HepG2 (cell line): ENCODE data around the gene TAMALIN. TPM values are rescaled to one million over a fixed set of nuclear protein-coding genes. Genes with fewer than 3 reads are reported as not detected.
A peak's percentile ranks its signal among the peaks of the same experiment; 100 is the strongest.

ENCODE experiments used
- ATAC-seq: fragments of 200-7000 bp; cut with Tn5 transposase; 3 replicates; pipeline ENCODE4 v1.9.1; 2020; ENCODE audit warnings: mild to moderate bottlenecking, moderate library complexity
- BruUV-seq: library from RNA; stranded (reverse); fragments of 400-500 nt; replicated peaks from 2 replicates; lab custom pipeline; 2021; lab: Mats Ljungman, UMichigan
- CTCF ChIA-PET: fragments of 300-600 bp; formaldehyde crosslinking; extraction: SDS; loops from one replicate; lab custom pipeline; 2021; ENCODE audit warnings: low total read pairs, inconsistent platforms, low intra/inter-chr PET ratio; lab: Yijun Ruan, JAX
- POLR2A ChIA-PET: fragments of 350-600 bp; sonication (Branson Sonifier 250); formaldehyde crosslinking; loops from one replicate; lab custom pipeline; 2020; ENCODE audit warnings: antibody characterized with exemption, inconsistent platforms; lab: Yijun Ruan, JAX
- DNase-seq: peaks from one replicate; pipeline ENCODE4 v3.0.0-alpha.2; 2015; ENCODE audit warnings: low spot score
- FAIRE-seq: peaks from 3 replicates; lab custom pipeline; 2011; peaks lifted over from hg19 to GRCh38; lab: Jason Lieb, UNC
- H2AFZ ChIP-seq: one replicate; pipeline ENCODE4 v1.6.1; 2011; ENCODE audit warnings: low read length, inconsistent platforms
- H3K27ac ChIP-seq: fragments of 300-600 bp; 3 replicates; pipeline ENCODE4 v1.8.0; 2011; ENCODE audit warnings: mixed run types, mild to moderate bottlenecking, mixed read lengths, low read length, inconsistent platforms; ENCODE audit not compliant: insufficient read depth; ENCODE audit errors: extremely low read length
- H3K27me3 ChIP-seq, 2 experiments: fragments of 200-600 bp in 1 of 2; 2 replicates in 1 of 2; 3 replicates in 1 of 2; pipeline versions ENCODE4 v1.6.0 to v1.8.0; 2011; ENCODE audit warnings: low read length in 2 of 2, mild to moderate bottlenecking in 2 of 2, moderate library complexity in 2 of 2, inconsistent platforms in 1 of 2; ENCODE audit not compliant: insufficient read depth in 2 of 2, control insufficient read depth in 1 of 2
- H3K36me3 ChIP-seq, 2 experiments: fragments of 200-600 bp in 1 of 2; replicated peaks in 1 of 2; 2 replicates in 1 of 2; 3 replicates in 1 of 2; pipeline versions ENCODE4 v1.5.1 to v1.8.0; 2011; ENCODE audit warnings: low read length in 2 of 2, inconsistent platforms in 1 of 2; ENCODE audit not compliant: insufficient read depth in 2 of 2, control insufficient read depth in 1 of 2
- H3K4me1 ChIP-seq: 2 replicates; pipeline ENCODE4 v1.5.1; 2012; ENCODE audit warnings: low read length, inconsistent platforms; ENCODE audit not compliant: insufficient read depth
- H3K4me2 ChIP-seq: 2 replicates; pipeline ENCODE4 v1.6.0; 2011; ENCODE audit warnings: low read depth, low read length, inconsistent platforms
- H3K4me3 ChIP-seq, 3 experiments: fragments of 200-600 bp in 1 of 3; sonication (generic), shearing (Covaris generic) in 1 of 3; replicated peaks in 1 of 3; 2 replicates each; pipeline ENCODE4 v1.5.1; 2011 to 2016; ENCODE audit warnings: low read length in 3 of 3, inconsistent platforms in 2 of 3, low read depth in 2 of 3, mild to moderate bottlenecking in 2 of 3, control low read depth in 1 of 3, mixed read lengths in 1 of 3; ENCODE audit not compliant: insufficient read depth in 1 of 3
- H3K79me2 ChIP-seq: one replicate; pipeline ENCODE4 v1.6.1; 2011; ENCODE audit warnings: low read length, inconsistent platforms; ENCODE audit not compliant: insufficient read depth
- H3K9ac ChIP-seq: 2 replicates; pipeline ENCODE4 v1.6.0; 2011; ENCODE audit warnings: mild to moderate bottlenecking, low read depth, low read length, inconsistent platforms; ENCODE audit not compliant: insufficient read depth
- H3K9me3 ChIP-seq: 2 replicates; pipeline ENCODE4 v1.5.1; 2012; ENCODE audit warnings: mild to moderate bottlenecking, low read length
- H4K20me1 ChIP-seq: 2 replicates; pipeline ENCODE4 v1.6.0; 2011; ENCODE audit warnings: inconsistent platforms, mild to moderate bottlenecking, low read length, moderate library complexity; ENCODE audit not compliant: insufficient read depth
- AGO2 ChIP-seq: fragments of 200-400 bp; formaldehyde crosslinking; optimal IDR thresholded peaks from 2 replicates; pipeline ENCODE3; 2017; ENCODE audit warnings: mild to moderate bottlenecking, low read depth, low read length, moderate library complexity
- FOXK1 ChIP-seq: sonication (generic); formaldehyde crosslinking; IDR thresholded peaks from 2 replicates; pipeline ENCODE4 v1.4.0; 2020; ENCODE audit warnings: low read depth, missing genetic modification reagents, borderline replicate concordance
- HDAC6 ChIP-seq: fragments of 200-600 bp; sonication (generic); IDR thresholded peaks from 2 replicates; pipeline ENCODE4 v1.7.0; 2017; ENCODE audit warnings: mild to moderate bottlenecking, antibody characterized with exemption, low read length, low read depth
- HNRNPL ChIP-seq: fragments of 200-400 bp; formaldehyde crosslinking; IDR thresholded peaks from 2 replicates; pipeline ENCODE4 v1.6.1; 2017; ENCODE audit warnings: mild to moderate bottlenecking, low read depth, low read length
- HOXA7 ChIP-seq: sonication (generic); formaldehyde crosslinking; IDR thresholded peaks from 2 replicates; pipeline ENCODE4 v1.8.1; 2022; ENCODE audit warnings: mild to moderate bottlenecking, missing genetic modification reagents, moderate library complexity
- KDM5B ChIP-seq: sonication (generic); formaldehyde crosslinking; IDR thresholded peaks from 2 replicates; pipeline ENCODE4 v1.4.0; 2020; ENCODE audit warnings: missing genetic modification reagents, mild to moderate bottlenecking, borderline replicate concordance
- SMAD9 ChIP-seq: sonication (generic); formaldehyde crosslinking; IDR thresholded peaks from 2 replicates; pipeline ENCODE4 v1.5.1; 2020; ENCODE audit warnings: mild to moderate bottlenecking, missing genetic modification reagents
- SMARCE1 ChIP-seq: fragments of 450-650 bp; IDR thresholded peaks from 2 replicates; pipeline ENCODE4 v1.6.1; 2017; ENCODE audit warnings: borderline replicate concordance
- TP53 ChIP-seq: sonication (generic); formaldehyde crosslinking; conservative IDR thresholded peaks from 2 replicates; pipeline ENCODE4 v1.4.0; 2020; ENCODE audit warnings: missing genetic modification reagents
- ZNF382 ChIP-seq: sonication (generic); formaldehyde crosslinking; IDR thresholded peaks from 2 replicates; pipeline ENCODE4 v1.5.0; 2020; ENCODE audit warnings: missing genetic modification reagents, mild to moderate bottlenecking, borderline replicate concordance
- ZNF547 ChIP-seq: sonication (generic); formaldehyde crosslinking; IDR thresholded peaks from 2 replicates; pipeline ENCODE4 v1.5.1; 2020; ENCODE audit warnings: mild to moderate bottlenecking, missing genetic modification reagents
- ZNF562 ChIP-seq: sonication (generic); formaldehyde crosslinking; IDR thresholded peaks from 2 replicates; pipeline ENCODE4 v1.8.0; 2022; ENCODE audit warnings: missing genetic modification reagents, borderline replicate concordance
- ZNF674 ChIP-seq: sonication (generic); formaldehyde crosslinking; IDR thresholded peaks from 2 replicates; pipeline ENCODE4 v1.5.0; 2020; ENCODE audit warnings: low read depth, mild to moderate bottlenecking, missing genetic modification reagents
- WGBS: methylation state at CpG from one replicate; pipeline ENCODE4 v1.1.6; 2017; ENCODE audit warnings: low lambda C conversion rate; 5-methylcytosine and 5-hydroxymethylcytosine counted together
- in situ Hi-C: cut with HindIII; loops from 2 replicates; pipeline ENCODE4 v1.10.0; 2017; ENCODE audit warnings: low pct_unique_long_range_greater_than_20kb; ENCODE audit not compliant: extremely low pct_ligation_motif_present
- intact Hi-C: fragments of 100-400 bp; cut with micrococcal nuclease; formaldehyde crosslinking; loops from one replicate; pipeline ENCODE4 v1.10.0; 2022; ENCODE audit not compliant: unreplicated experiment
- polyA plus RNA-seq, 8 experiments: library from polyadenylated mRNA; depleted of rRNA in 3 of 8; stranded (reverse) in 7 of 8; unstranded in 1 of 8; fragments of >200 nt; fragmentation: Illumina TruSeq in 4 of 8; extraction: Trizol in 4 of 8; gene quantifications; 2 replicates each; pipeline versions ENCODE4 v1.2.1 to v1.2.3, GENCODE V29; 2011 to 2016; ENCODE audit warnings: low read depth in 4 of 8, missing spikeins in 1 of 8, mixed read lengths in 1 of 8; ENCODE audit not compliant: insufficient read depth in 1 of 8
- total RNA-seq, 5 experiments: library from RNA; depleted of rRNA; stranded (reverse); fragments of >200 nt; fragmentation: Illumina TruSeq; extraction: Trizol; gene quantifications; 2 replicates each; pipeline ENCODE4 v1.2.3, GENCODE V29; 2016; ENCODE audit warnings: low read depth in 1 of 5

The TAMALIN gene
- total and polyA plus RNA-seq, 2 of the 13 experiments (the other 11 are each of a cell fraction or from before 2014, with no cell fraction given): 2.9 to 10.9 TPM

GRCh38 chr12:52015532-52016041, 8.8 kb downstream of the TAMALIN start:
- H3K4me3 ChIP-seq: no peak overlapping the region
- no peak overlapping the region for H2AFZ ChIP-seq
- 94% methylated on average over 7 of the region's 10 CpGs for WGBS
- CTCF ChIA-PET: no interaction called here
- no TSS peak for BruUV-seq
- POLR2A ChIA-PET: no interaction called here
- intact Hi-C loops (no loop called here), in situ Hi-C loops (no loop called here)
- H3K4me1 ChIP-seq: peaks cover 47% of the 10 kb centered on the region
- H3K4me2 ChIP-seq: no peak overlapping the region
- no peaks in the 10 kb centered on the region for H3K27me3 ChIP-seq
- FAIRE-seq (no peak), ATAC-seq (no peak), DNase-seq (no peak)
- peak; percentile 35 for TF ChIP-seq AGO2
- no peak for TF ChIP-seq ZNF674
- TF ChIP-seq HDAC6: no peak
- TF ChIP-seq KDM5B (CRISPR knock-in tag): no peak
- no peak for TF ChIP-seq ZNF382 (CRISPR knock-in tag)
- no peak for TF ChIP-seq HOXA7 (CRISPR knock-in tag)
- H3K36me3 ChIP-seq: peaks cover 4 to 6% of the 10 kb centered on the region in 2 experiments; a peak in 2 of 5 replicates
- H3K9me3 ChIP-seq: no peaks in the 10 kb centered on the region
- no peak overlapping the region for H3K27ac ChIP-seq
- H3K79me2 ChIP-seq: no peaks in the 10 kb centered on the region
- no peak overlapping the region for H3K9ac ChIP-seq
- H4K20me1 ChIP-seq: no peaks in the 10 kb centered on the region

- no TSS peak for BruUV-seq
- in situ Hi-C loops: no loop called here
- H3K27ac ChIP-seq: no peak overlapping the region
- TF ChIP-seq HNRNPL (0 out of 2 replicates have a peak, but pooled peaks have one; percentile 23), SMAD9 (CRISPR knock-in tag) (no peak), ZNF547 (CRISPR knock-in tag) (no peak), ZNF562 (no peak), SMARCE1 (no peak), FOXK1 (CRISPR knock-in tag) (no peak), TP53 (CRISPR knock-in tag) (no peak)
These were observed 11.8 kb downstream of the TAMALIN start for GRCh38 chr12:52018433-52019112.

More at GRCh38 chr12:52018433-52019112, 11.8 kb downstream of the TAMALIN start:
- FAIRE-seq (no peak), ATAC-seq (peak; percentile 1; the same call in 2 of the 3 replicates), DNase-seq (no peak)
- Histone ChIP-seq H3K4me3 (peak overlapping the region in 1 of 3 experiments; percentile 36; a peak in 1 of 6 replicates), H3K9ac (no peak overlapping the region), H3K79me2 (no peaks in the 10 kb centered on the region), H2AFZ (no peak overlapping the region), H3K4me1 (peaks cover 42% of the 10 kb centered on the region), H4K20me1 (no peaks in the 10 kb centered on the region), H3K4me2 (peak overlapping the region; percentile 73), H3K9me3 (no peaks in the 10 kb centered on the region), H3K36me3 (peaks cover 3 to 6% of the 10 kb centered on the region in 2 experiments; a peak in 2 of 5 replicates), H3K27me3 (no peaks in the 10 kb centered on the region)
- intact Hi-C loops: no loop called here
- ChIA-PET POLR2A (interaction anchor here (1.1 to 2.1 kb wide), 2 partner anchors 9 to 32 kb away, joined by 3 to 15 read pairs; partner anchors contain the start of gene NR4A1), CTCF (interaction anchor here (1.1 to 8.0 kb wide), 3 partner anchors 14 to 102 kb away, joined by 3 to 99 read pairs (median 7); no protein-coding TSS in a partner anchor)
- 27% methylated on average over 3 of the region's 4 CpGs for WGBS
